Ascending aorta (tissue), 2 donors: ENCODE measurements around the gene GPR176. TPM values are rescaled to one million over a fixed set of nuclear protein-coding genes. Genes with fewer than 3 reads are reported as not detected.

Source experiments
- DNase-seq, 2 donors: peaks; one replicate each; pipeline ENCODE4 v3.0.0-alpha.2; 2019; ENCODE audit warnings: low spot score in 2 of 2
- H3K27ac ChIP-seq, 2 donors: fragments of 200-600 bp; sonication (generic); one replicate each; pipeline ENCODE4 v1.5.1; 2016 to 2017; ENCODE audit warnings: mild to moderate bottlenecking in 1 of 2
- H3K27me3 ChIP-seq: fragments of 200-600 bp; sonication (generic); one replicate; pipeline ENCODE4 v1.5.1; 2017
- H3K36me3 ChIP-seq, 2 donors: fragments of 200-600 bp; sonication (generic); one replicate each; pipeline ENCODE4 v1.5.1; 2016
- H3K4me1 ChIP-seq, 2 donors: fragments of 200-600 bp; sonication (generic); one replicate each; pipeline ENCODE4 v1.5.1; 2016 to 2017; ENCODE audit warnings: mild to moderate bottlenecking in 1 of 2
- H3K4me3 ChIP-seq, 2 donors: fragments of 200-600 bp; sonication (generic); one replicate each; pipeline ENCODE4 v1.5.1; 2016 to 2017; ENCODE audit warnings: mild to moderate bottlenecking in 1 of 2
- H3K9me3 ChIP-seq, 2 donors: fragments of 200-600 bp; sonication (generic); one replicate each; pipeline ENCODE4 v1.5.1; 2016
- CTCF ChIP-seq, 3 experiments: fragments of 200-600 bp in 2 of 3; fragments of 450-650 bp in 1 of 3; sonication (generic) in 2 of 3; IDR thresholded peaks; one replicate each; pipeline ENCODE4 v1.5.1; 2016 to 2019; ENCODE audit warnings: antibody characterized with exemption in 3 of 3, mild to moderate bottlenecking in 1 of 3, moderate library complexity in 1 of 3
- intact Hi-C: fragments of 100-400 bp; cut with DNase I; formaldehyde crosslinking; loops from one replicate; pipeline ENCODE4 v1.15.1; 2023
- total RNA-seq: library from RNA; depleted of rRNA; stranded (reverse); fragments of >200 nt; gene quantifications from one replicate; pipeline ENCODE4 v1.1.0, GENCODE V29; 2016

The GPR176 gene
- total RNA-seq, 1 donor from 2014 or later: 99.1 TPM

GRCh38 chr15:39784638-39785037 is 135.4 kb downstream of the GPR176 start:
- no peak overlapping the region for H3K27ac ChIP-seq
- no peak for DNase-seq
- intact Hi-C loops: loop anchor here (5.0 kb wide), 1 partner anchor 1498 kb away; no protein-coding TSS in a partner anchor
- no peaks in the 10 kb centered on the region for H3K9me3 ChIP-seq
- H3K4me1 ChIP-seq: peaks cover 0 to 8% of the 10 kb centered on the region in 2 donors
- H3K4me3 ChIP-seq: no peak overlapping the region
- H3K27me3 ChIP-seq: no peaks in the 10 kb centered on the region
- no peak for TF ChIP-seq CTCF (IDR thresholded peaks at IDR 0.05)
- H3K36me3 ChIP-seq: no peaks in the 10 kb centered on the region

- H3K36me3 ChIP-seq: no peaks in the 10 kb centered on the region
- intact Hi-C loops: loop anchor here (5.0 kb wide), 1 partner anchor 1498 kb away; no protein-coding TSS in a partner anchor
- peak overlapping the region in 1 of 2 donors; percentile 61 for H3K27ac ChIP-seq
- no peak for TF ChIP-seq CTCF (IDR thresholded peaks at IDR 0.05)
- DNase-seq: no peak
- no peaks in the 10 kb centered on the region for H3K27me3 ChIP-seq
- peak overlapping the region in 1 of 2 donors; percentile 94 for H3K4me3 ChIP-seq
- peaks cover 0 to 8% of the 10 kb centered on the region in 2 donors for H3K4me1 ChIP-seq
- H3K9me3 ChIP-seq: no peaks in the 10 kb centered on the region
Observed at GRCh38 chr15:39784125-39784524, 135.9 kb downstream of the GPR176 start.

GRCh38 chr15:39783244-39783820 is 136.7 kb downstream of the GPR176 start:
- Histone ChIP-seq H3K9me3 (no peaks in the 10 kb centered on the region), H3K27ac (peak overlapping the region; percentile 61 to 81), H3K4me3 (peak overlapping the region; percentile 84 to 94), H3K27me3 (no peaks in the 10 kb centered on the region), H3K36me3 (no peaks in the 10 kb centered on the region), H3K4me1 (peaks cover 0 to 8% of the 10 kb centered on the region in 2 donors)
- TF ChIP-seq CTCF (IDR thresholded peaks at IDR 0.05): no peak
- intact Hi-C loops: loop anchor here (2.0 to 5.0 kb wide), 4 partner anchors 137 to 1499 kb away; partner anchors contain the start of genes BMF, GPR176 and SRP14
- DNase-seq: no peak

GRCh38 chr15:39782441-39783138 is 137.5 kb downstream of the GPR176 start, which contains the start of gene FSIP1:
Gene FSIP1, minus strand, starts transcription at chr15:39782841. Its CDS starts 6,317 bp downstream, at chr15:39776524.
- peak within 1 kb of the TSS; percentile 61 to 81 for H3K27ac ChIP-seq
- H3K4me3 ChIP-seq: peak within 1 kb of the TSS; percentile 84 to 94
- H3K4me1 ChIP-seq: peaks cover 0 to 8% of the 10 kb centered on the region in 2 donors
- H3K27me3 ChIP-seq: no peaks in the 10 kb centered on the region
- TF ChIP-seq CTCF (IDR thresholded peaks at IDR 0.05): no peak
- H3K36me3 ChIP-seq: no peaks in the 10 kb centered on the region
- peak; percentile 83 to 98 for DNase-seq
- no peaks in the 10 kb centered on the region for H3K9me3 ChIP-seq
- intact Hi-C loops: loop anchor here (1.0 to 5.0 kb wide), 5 partner anchors 138 to 1500 kb away; partner anchors contain the start of genes BMF, EIF2AK4, GPR176 and SRP14

GRCh38 chr15:39781967-39782302 is 138.1 kb downstream of the GPR176 start:
- H3K9me3 ChIP-seq: no peaks in the 10 kb centered on the region

More at GRCh38 chr15:39781967-39782302, 138.1 kb downstream of the GPR176 start:
- no peak for TF ChIP-seq CTCF (IDR thresholded peaks at IDR 0.05)
- DNase-seq: no peak
- peak overlapping the region; percentile 84 to 94 for H3K4me3 ChIP-seq
- intact Hi-C loops: loop anchor here (1.0 to 5.0 kb wide), 5 partner anchors 139 to 1500 kb away; partner anchors contain the start of genes BMF, EIF2AK4, GPR176 and SRP14
- H3K27me3 ChIP-seq: no peaks in the 10 kb centered on the region
- peaks cover 0 to 8% of the 10 kb centered on the region in 2 donors for H3K4me1 ChIP-seq
- peak overlapping the region; percentile 40 to 61 for H3K27ac ChIP-seq
- H3K36me3 ChIP-seq: no peaks in the 10 kb centered on the region
